Endothelial cell of umbilical vein (primary cell): ENCODE data around the gene SMCO2. TPM values are rescaled to one million over a fixed set of nuclear protein-coding genes. Genes with fewer than 3 reads are reported as not detected.
A peak's percentile ranks its signal among the peaks of the same experiment; 100 is the strongest.

Source experiments
- BruUV-seq: library from RNA; stranded (reverse); fragments of 400-500 nt; replicated peaks from 2 replicates; lab custom pipeline; 2021; lab: Mats Ljungman, UMichigan
- CTCF ChIA-PET: fragments of 300-600, 350-600 bp; sonication (Branson Sonifier 250); formaldehyde crosslinking; loops from one replicate; lab custom pipeline; 2021; ENCODE audit warnings: antibody characterized with exemption, inconsistent platforms; lab: Charles Lee
- POLR2A ChIA-PET: fragments of 300-600, 350-600 bp; sonication (Branson Sonifier 250); formaldehyde crosslinking; loops from one replicate; lab custom pipeline; 2021; ENCODE audit warnings: antibody characterized with exemption, inconsistent platforms; lab: Charles Lee
- DNase-seq: peaks from one replicate; pipeline ENCODE4 v3.0.0-alpha.2; 2011; ENCODE audit warnings: low read depth, low spot score
- FAIRE-seq: peaks from 2 replicates; lab custom pipeline; 2011; peaks lifted over from hg19 to GRCh38; lab: Jason Lieb, UNC
- H2AFZ ChIP-seq: 2 replicates; pipeline ENCODE4 v1.6.0; 2012; ENCODE audit warnings: low read depth, low read length, control low read depth, inconsistent platforms
- H3K27ac ChIP-seq: 2 replicates; pipeline ENCODE4 v1.5.1; 2011; ENCODE audit warnings: low read depth, mild to moderate bottlenecking, control low read depth, low read length, moderate library complexity; ENCODE audit not compliant: insufficient read depth
- H3K27me3 ChIP-seq, 2 experiments: 2 replicates each; pipeline versions ENCODE4 v1.6.0 to v1.6.1; 2011; ENCODE audit warnings: low read length in 2 of 2, mixed read lengths in 1 of 2; ENCODE audit not compliant: control insufficient read depth in 2 of 2, insufficient read depth in 2 of 2
- H3K36me3 ChIP-seq, 2 experiments: 2 replicates in 1 of 2; 3 replicates in 1 of 2; pipeline ENCODE4 v1.5.1; 2011; ENCODE audit warnings: low read length in 2 of 2, mild to moderate bottlenecking in 1 of 2, moderate library complexity in 1 of 2; ENCODE audit not compliant: control insufficient read depth in 2 of 2, insufficient read depth in 2 of 2; ENCODE audit errors: extremely low read depth in 1 of 2
- H3K4me1 ChIP-seq: 3 replicates; pipeline ENCODE4 v1.5.1; 2011; ENCODE audit warnings: mild to moderate bottlenecking, low read length; ENCODE audit not compliant: control insufficient read depth, insufficient read depth; ENCODE audit errors: extremely low read depth
- H3K4me2 ChIP-seq: 2 replicates; pipeline ENCODE4 v1.6.1; 2011; ENCODE audit warnings: low read length, control low read depth, mixed read lengths; ENCODE audit not compliant: insufficient read depth
- H3K4me3 ChIP-seq, 3 experiments: fragments of 200-600 bp in 1 of 3; sonication (generic), shearing (Covaris generic) in 1 of 3; replicated peaks in 1 of 3; 2 replicates each; pipeline ENCODE4 v1.5.1; 2011 to 2016; ENCODE audit warnings: control low read depth in 3 of 3, low read length in 3 of 3, mild to moderate bottlenecking in 2 of 3, inconsistent platforms in 1 of 3, low read depth in 1 of 3, moderate library complexity in 1 of 3; ENCODE audit not compliant: insufficient read depth in 1 of 3
- H3K79me2 ChIP-seq: 2 replicates; pipeline ENCODE4 v1.6.0; 2012; ENCODE audit warnings: low read length, inconsistent platforms; ENCODE audit not compliant: control insufficient read depth, insufficient read depth
- H3K9ac ChIP-seq: replicated peaks from 2 replicates; pipeline ENCODE3; 2011; ENCODE audit warnings: low read length, control low read depth; ENCODE audit not compliant: insufficient read depth; ENCODE audit errors: extremely low read depth
- H3K9me1 ChIP-seq: replicated peaks from 3 replicates; pipeline ENCODE4 v1.6.0; 2011; ENCODE audit warnings: mild to moderate bottlenecking, low read length; ENCODE audit not compliant: control insufficient read depth, insufficient read depth; ENCODE audit errors: extremely low read depth
- H3K9me3 ChIP-seq: replicated peaks from 2 replicates; pipeline ENCODE4 v1.5.1; 2012; ENCODE audit warnings: low read length, inconsistent platforms; ENCODE audit not compliant: control insufficient read depth, insufficient read depth
- H4K20me1 ChIP-seq: replicated peaks from 2 replicates; pipeline ENCODE3; 2011; ENCODE audit warnings: mild to moderate bottlenecking, low read length; ENCODE audit not compliant: control insufficient read depth, insufficient read depth; ENCODE audit errors: extremely low read depth
- EZH2 ChIP-seq: IDR thresholded peaks from 2 replicates; pipeline ENCODE4 v1.6.1; 2012; ENCODE audit warnings: borderline replicate concordance, low read depth, mild to moderate bottlenecking, moderate library complexity, low read length, inconsistent platforms; ENCODE audit not compliant: severe bottlenecking
- FOS ChIP-seq: IDR thresholded peaks from 2 replicates; pipeline ENCODE4 v1.6.1; 2011; ENCODE audit warnings: mild to moderate bottlenecking, low read length, moderate library complexity, borderline replicate concordance; ENCODE audit not compliant: insufficient read depth
- GATA2 ChIP-seq: IDR thresholded peaks from 2 replicates; pipeline ENCODE4 v1.7.0; 2011; ENCODE audit warnings: low read depth, mild to moderate bottlenecking, moderate library complexity, mixed read lengths, low read length; ENCODE audit not compliant: insufficient read length, insufficient read depth
- JUN ChIP-seq: IDR thresholded peaks from 2 replicates; pipeline ENCODE4 v1.6.1; 2011; ENCODE audit warnings: borderline replicate concordance, low read depth; ENCODE audit not compliant: insufficient read length, insufficient read depth
- MYC ChIP-seq: IDR thresholded peaks from one replicate; pipeline ENCODE4 v1.6.1; 2011; ENCODE audit warnings: mild to moderate bottlenecking, low read depth, low read length
- POLR2A ChIP-seq: IDR thresholded peaks from 2 replicates; pipeline ENCODE4 v1.6.1; 2012; ENCODE audit warnings: low read depth, mild to moderate bottlenecking, control low read depth, low read length
- POLR2AphosphoS5 ChIP-seq: IDR thresholded peaks from 2 replicates; pipeline ENCODE4 v1.6.1; 2012; ENCODE audit warnings: low read depth, mild to moderate bottlenecking, control low read depth, low read length, moderate library complexity; ENCODE audit not compliant: insufficient read depth
- dilution Hi-C: fragments of 300-500 bp; cut with MboI; formaldehyde crosslinking; loops from one replicate; pipeline ENCODE4 v1.15.0; 2019; ENCODE audit warnings: low sequenced_read_pairs; ENCODE audit not compliant: extremely low pct_ligation_motif_present
- intact Hi-C: fragments of 100-400 bp; cut with micrococcal nuclease; formaldehyde crosslinking; loops from one replicate; pipeline ENCODE4 v1.10.0; 2022
- polyA plus RNA-seq, 4 experiments: library from polyadenylated mRNA; depleted of rRNA in 3 of 4; stranded (reverse) in 3 of 4; unstranded in 1 of 4; fragments of >200 nt; gene quantifications; 2 replicates each; pipeline versions ENCODE4 v1.2.1 to v1.2.3, GENCODE V29; 2011 to 2012; ENCODE audit warnings: missing spikeins in 1 of 4
- total RNA-seq: library from RNA; stranded (reverse); gene quantifications from 2 replicates; pipeline ENCODE4 v1.2.3, GENCODE V29; 2021
- TF ChIP-seq, protein P1 (sequence below), 2 donors: IDR thresholded peaks; 1 replicate in 1 of 2; 2 replicates in 1 of 2; pipeline ENCODE4 v1.5.1; 2011; ENCODE audit warnings: low read length in 2 of 2, mild to moderate bottlenecking in 2 of 2, moderate library complexity in 2 of 2, control low read depth in 1 of 2, inconsistent platforms in 1 of 2, low read depth in 1 of 2; ENCODE audit not compliant: insufficient read depth in 1 of 2; ENCODE audit errors: extremely low read depth in 1 of 2

The SMCO2 gene
- total and polyA plus RNA-seq, 2 donors (not counting 3 experiments of a cell fraction or from before 2014, with no cell fraction given) = 0.33 to 0.49 TPM

DNA sequence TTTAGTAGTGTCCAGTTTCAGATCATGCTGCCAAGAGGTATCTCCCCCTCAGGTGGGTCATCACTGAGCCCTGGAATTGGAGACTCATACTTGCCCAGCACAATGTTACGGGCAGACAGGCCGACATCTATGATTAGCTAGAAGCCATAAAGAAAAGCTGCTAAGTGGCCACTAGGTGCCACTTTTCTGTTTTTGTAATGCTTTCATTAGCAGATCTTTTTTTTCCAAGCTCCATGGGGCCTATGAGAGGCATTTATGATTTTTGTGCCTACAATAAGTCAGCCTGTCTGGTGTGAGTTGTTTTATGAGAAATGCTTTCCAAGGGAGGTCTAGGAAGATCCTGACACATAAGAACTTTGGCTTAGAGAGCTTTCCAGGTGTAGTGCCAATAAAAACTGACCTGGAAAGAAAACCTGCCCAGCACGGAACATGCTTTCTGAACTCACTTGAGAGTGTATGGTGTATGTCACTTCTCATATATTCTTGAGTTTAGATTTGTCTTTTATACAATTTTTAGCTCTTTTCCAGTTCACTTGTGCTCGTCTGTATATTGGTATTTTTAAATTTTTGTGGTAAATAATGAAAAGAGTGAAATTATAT, 21.8 kb upstream of the SMCO2 start:
- Histone ChIP-seq H3K4me1 (no peaks in the 10 kb centered on the region), H3K9me1 (no peaks in the 10 kb centered on the region), H4K20me1 (no peaks in the 10 kb centered on the region), H3K9me3 (no peaks in the 10 kb centered on the region), H3K27me3 (no peaks in the 10 kb centered on the region), H3K79me2 (no peaks in the 10 kb centered on the region), H2AFZ (no peak overlapping the region), H3K27ac (no peak overlapping the region), H3K9ac (no peak overlapping the region), H3K36me3 (no peaks in the 10 kb centered on the region), H3K4me2 (no peak overlapping the region), H3K4me3 (no peak overlapping the region)
- BruUV-seq = no TSS peak
- dilution Hi-C loops (no loop called here), intact Hi-C loops (loop anchor here (1.0 to 5.0 kb wide), 3 partner anchors 100 to 278 kb away; partner anchors contain the start of gene PPFIBP1)
- FAIRE-seq = peak; percentile 54
- peak; percentile 65 for DNase-seq
- TF ChIP-seq, protein P1, sequence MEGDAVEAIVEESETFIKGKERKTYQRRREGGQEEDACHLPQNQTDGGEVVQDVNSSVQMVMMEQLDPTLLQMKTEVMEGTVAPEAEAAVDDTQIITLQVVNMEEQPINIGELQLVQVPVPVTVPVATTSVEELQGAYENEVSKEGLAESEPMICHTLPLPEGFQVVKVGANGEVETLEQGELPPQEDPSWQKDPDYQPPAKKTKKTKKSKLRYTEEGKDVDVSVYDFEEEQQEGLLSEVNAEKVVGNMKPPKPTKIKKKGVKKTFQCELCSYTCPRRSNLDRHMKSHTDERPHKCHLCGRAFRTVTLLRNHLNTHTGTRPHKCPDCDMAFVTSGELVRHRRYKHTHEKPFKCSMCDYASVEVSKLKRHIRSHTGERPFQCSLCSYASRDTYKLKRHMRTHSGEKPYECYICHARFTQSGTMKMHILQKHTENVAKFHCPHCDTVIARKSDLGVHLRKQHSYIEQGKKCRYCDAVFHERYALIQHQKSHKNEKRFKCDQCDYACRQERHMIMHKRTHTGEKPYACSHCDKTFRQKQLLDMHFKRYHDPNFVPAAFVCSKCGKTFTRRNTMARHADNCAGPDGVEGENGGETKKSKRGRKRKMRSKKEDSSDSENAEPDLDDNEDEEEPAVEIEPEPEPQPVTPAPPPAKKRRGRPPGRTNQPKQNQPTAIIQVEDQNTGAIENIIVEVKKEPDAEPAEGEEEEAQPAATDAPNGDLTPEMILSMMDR (IDR thresholded peaks at IDR 0.05; ENCODE audit: extremely low read depth in 1 of 2, insufficient read depth in 1 of 2, low read depth in 1 of 2, low read length in 2 of 2) = peak; percentile 56 to 65
- no peak for TF ChIP-seq POLR2A
- CTCF ChIA-PET = interaction anchor here (0.6 to 2.8 kb wide), 41 partner anchors 9 to 278 kb away, joined by 3 to 48 read pairs (median 5); partner anchors contain the start of gene PPFIBP1
- POLR2A ChIA-PET = interaction anchor here (0.6 to 0.9 kb wide), 2 partner anchors 32 to 191 kb away, joined by 3 read pairs; no protein-coding TSS in a partner anchor

DNA sequence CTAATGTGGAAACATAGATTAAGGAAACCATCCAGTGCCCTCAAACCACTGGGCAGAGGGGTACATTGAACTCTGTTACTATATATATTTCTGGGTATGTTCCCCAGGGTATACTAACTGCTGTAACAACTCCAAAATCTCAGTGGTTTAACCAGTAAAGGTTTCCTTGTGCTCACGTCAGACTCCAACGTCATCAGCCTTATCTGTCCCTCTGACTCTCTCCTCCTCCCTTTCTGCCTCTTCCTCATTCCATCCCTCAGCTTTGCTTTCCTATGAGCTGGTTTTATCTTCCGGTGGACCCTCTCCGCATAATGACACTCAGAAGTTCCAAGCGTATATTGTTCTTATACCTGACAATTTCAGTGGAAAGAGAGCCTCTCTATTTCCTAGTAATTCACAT, 21.2 kb upstream of the SMCO2 start:
- ChIA-PET CTCF (interaction anchor here (0.7 to 2.8 kb wide), 32 partner anchors 9 to 237 kb away, joined by 3 to 48 read pairs (median 5); partner anchors contain the start of gene PPFIBP1), POLR2A (interaction anchor here (0.6 to 0.9 kb wide), 2 partner anchors 31 to 191 kb away, joined by 3 read pairs; no protein-coding TSS in a partner anchor)
- intact Hi-C loops = loop anchor here (2.0 kb wide), 1 partner anchor 99 kb away; the partner anchor contains the start of gene PPFIBP1
- Histone ChIP-seq H3K79me2 (no peaks in the 10 kb centered on the region), H3K27me3 (no peaks in the 10 kb centered on the region), H3K36me3 (no peaks in the 10 kb centered on the region), H2AFZ (no peak overlapping the region), H4K20me1 (no peaks in the 10 kb centered on the region), H3K4me1 (no peaks in the 10 kb centered on the region), H3K9ac (no peak overlapping the region), H3K4me3 (no peak overlapping the region), H3K27ac (no peak overlapping the region), H3K4me2 (no peak overlapping the region), H3K9me3 (no peaks in the 10 kb centered on the region), H3K9me1 (no peaks in the 10 kb centered on the region)
- FAIRE-seq = no peak
- dilution Hi-C loops = no loop called here
- no peak for DNase-seq
- no TSS peak for BruUV-seq
- TF ChIP-seq, protein P1 (IDR thresholded peaks at IDR 0.05; ENCODE audit: extremely low read depth in 1 of 2, insufficient read depth in 1 of 2, low read depth in 1 of 2, low read length in 2 of 2) = no peak
- no peak for TF ChIP-seq MYC
- TF ChIP-seq JUN = no peak
- TF ChIP-seq GATA2 = no peak
- TF ChIP-seq POLR2A = no peak
- no peak for TF ChIP-seq FOS
- no peak for TF ChIP-seq POLR2AphosphoS5
- no peak for TF ChIP-seq EZH2
